GM13976 (cell line): Measurements from ENCODE around the gene GJB4.
"Not testable (repeated sequence)": the region's sequence is repeated elsewhere in the genome, so short reads cannot be mapped to it uniquely, and the experiment has no call there.

Experiments
- DNase-seq: peaks from one replicate; pipeline ENCODE4 v3.0.0; 2012; ENCODE audit warnings: low spot score
- CTCF ChIP-seq: IDR thresholded peaks from 2 replicates; pipeline ENCODE4 v1.5.1; 2012; ENCODE audit warnings: borderline replicate concordance, mild to moderate bottlenecking; ENCODE audit not compliant: insufficient read depth; ENCODE audit errors: extremely low read depth, missing control alignments, control extremely low read depth
- in situ Hi-C: fragments of 300-500 bp; cut with MboI; formaldehyde crosslinking; loops from one replicate; pipeline ENCODE4 v1.12.0; 2022; ENCODE audit warnings: low sequenced_read_pairs, mixed read lengths, inconsistent platforms; ENCODE audit not compliant: unreplicated experiment

Gene GJB4

GRCh38 chr1:34763142-34763781 is 3.7 kb downstream of the GJB4 start:
- no peak for DNase-seq
- in situ Hi-C loops, result no loop called here
- no peak for TF ChIP-seq CTCF

- DNase-seq, result no peak
- in situ Hi-C loops, result no loop called here
- no peak for TF ChIP-seq CTCF
These were observed 9.3 kb downstream of the GJB4 start for GRCh38 chr1:34768856-34769255.

- no peak for TF ChIP-seq CTCF
- in situ Hi-C loops, result no loop called here
- no peak for DNase-seq
These were observed 11.5 kb downstream of the GJB4 start for GRCh38 chr1:34770891-34771504.

- no peak for TF ChIP-seq CTCF
- in situ Hi-C loops, result no loop called here
- no peak for DNase-seq
These were observed 12.2 kb downstream of the GJB4 start for GRCh38 chr1:34771573-34772371.

GRCh38 chr1:34773114-34773513 is 13.6 kb downstream of the GJB4 start:
- DNase-seq, in situ Hi-C loops: not testable (repeated sequence)

GRCh38 chr1:34774957-34775356 is 15.4 kb downstream of the GJB4 start:
- DNase-seq, result no peak
- in situ Hi-C loops, result no loop called here
- no peak for TF ChIP-seq CTCF

- in situ Hi-C loops, result no loop called here
- TF ChIP-seq CTCF, result no peak
- DNase-seq, result no peak
These were observed 17.4 kb downstream of the GJB4 start for GRCh38 chr1:34776911-34777310.
